Transverse colon (tissue), 4 donors: ENCODE data around the gene PIGB.

Experiments
- CTCF ChIP-seq, 5 experiments: fragments of 200-600 bp in 3 of 5; fragments of 450-650 bp in 2 of 5; sonication (generic) in 3 of 5; IDR thresholded peaks; 1 replicate in 2 of 5; 2 replicates in 3 of 5; pipeline ENCODE4 v1.5.1; 2016 to 2017; ENCODE audit warnings: antibody characterized with exemption in 5 of 5, inconsistent platforms in 3 of 5, mild to moderate bottlenecking in 2 of 5, moderate library complexity in 1 of 5
- POLR2AphosphoS5 ChIP-seq, 3 donors: sonication (generic); formaldehyde crosslinking; IDR thresholded peaks; one replicate each; pipeline ENCODE4 v1.6.1; 2016; ENCODE audit warnings: antibody characterized with exemption in 3 of 3

GRCh38 chr15:55270291-55270690, 48.7 kb upstream of the PIGB start:
- TF ChIP-seq CTCF (IDR thresholded peaks at IDR 0.05): no peak
- no peak for TF ChIP-seq POLR2AphosphoS5 (IDR thresholded peaks at IDR 0.05)
